Measurements from ENCODE around the gene NF1. TPM values are rescaled to one million over a fixed set of nuclear protein-coding genes. Genes with fewer than 3 reads are reported as not detected.

The NF1 gene
- total RNA-seq, 3 donors from 2014 or later, result 61.6 to 129 (median 97.7) TPM

DNA sequence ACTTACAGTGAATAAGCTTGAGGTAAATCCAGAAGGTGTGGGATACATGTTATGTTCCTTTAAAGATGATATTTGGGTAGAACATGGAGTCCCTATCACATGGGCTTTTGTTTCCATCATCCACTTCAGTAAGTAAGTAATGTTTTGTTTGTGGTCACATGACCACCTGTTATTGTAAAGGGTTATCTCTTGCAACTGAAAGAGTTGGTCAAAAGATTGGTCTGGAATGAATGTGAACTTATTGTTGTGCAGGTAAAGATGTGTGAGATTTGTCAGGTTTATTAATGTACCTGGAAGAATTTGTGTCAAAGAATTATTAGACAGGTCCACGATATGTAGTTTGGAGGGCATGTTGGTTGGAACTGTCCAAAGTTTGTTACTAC is 200.7 kb downstream of the NF1 start:
- no peak for DNase-seq (ENCODE audit: low spot score in 2 of 2)
- H3K27ac ChIP-seq, result no peak overlapping the region
- TF ChIP-seq, protein P1, sequence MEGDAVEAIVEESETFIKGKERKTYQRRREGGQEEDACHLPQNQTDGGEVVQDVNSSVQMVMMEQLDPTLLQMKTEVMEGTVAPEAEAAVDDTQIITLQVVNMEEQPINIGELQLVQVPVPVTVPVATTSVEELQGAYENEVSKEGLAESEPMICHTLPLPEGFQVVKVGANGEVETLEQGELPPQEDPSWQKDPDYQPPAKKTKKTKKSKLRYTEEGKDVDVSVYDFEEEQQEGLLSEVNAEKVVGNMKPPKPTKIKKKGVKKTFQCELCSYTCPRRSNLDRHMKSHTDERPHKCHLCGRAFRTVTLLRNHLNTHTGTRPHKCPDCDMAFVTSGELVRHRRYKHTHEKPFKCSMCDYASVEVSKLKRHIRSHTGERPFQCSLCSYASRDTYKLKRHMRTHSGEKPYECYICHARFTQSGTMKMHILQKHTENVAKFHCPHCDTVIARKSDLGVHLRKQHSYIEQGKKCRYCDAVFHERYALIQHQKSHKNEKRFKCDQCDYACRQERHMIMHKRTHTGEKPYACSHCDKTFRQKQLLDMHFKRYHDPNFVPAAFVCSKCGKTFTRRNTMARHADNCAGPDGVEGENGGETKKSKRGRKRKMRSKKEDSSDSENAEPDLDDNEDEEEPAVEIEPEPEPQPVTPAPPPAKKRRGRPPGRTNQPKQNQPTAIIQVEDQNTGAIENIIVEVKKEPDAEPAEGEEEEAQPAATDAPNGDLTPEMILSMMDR (IDR thresholded peaks at IDR 0.05), result no peak
- no peak for TF ChIP-seq POLR2AphosphoS5 (IDR thresholded peaks at IDR 0.05)
- no peak for TF ChIP-seq POLR2A (IDR thresholded peaks at IDR 0.05)

DNA sequence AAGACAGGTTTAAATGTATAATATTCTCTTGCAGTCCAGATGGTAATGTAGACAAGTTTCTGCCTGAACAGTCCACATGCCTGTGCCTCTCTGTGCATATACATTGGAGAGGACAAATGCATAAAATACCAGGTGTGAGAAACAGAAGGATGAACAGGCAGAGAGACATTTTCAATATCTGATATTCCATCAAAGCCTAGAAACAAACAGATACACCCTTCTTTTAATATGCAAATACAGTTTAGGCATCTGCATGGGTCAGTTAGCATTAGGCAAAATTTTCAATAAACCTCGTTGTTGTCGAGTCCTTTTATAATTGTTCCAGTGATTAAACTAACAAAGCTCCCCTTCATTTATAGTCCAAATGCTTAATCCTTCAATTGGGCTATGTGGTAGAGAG is 201.4 kb downstream of the NF1 start:
- intact Hi-C loops (cut with DNase I; ENCODE audit: low total_unique reads), result no loop called here
- DNase-seq (ENCODE audit: low spot score in 2 of 2), result no peak
- TF ChIP-seq, protein P1 (IDR thresholded peaks at IDR 0.05), result no peak
- TF ChIP-seq POLR2A (IDR thresholded peaks at IDR 0.05), result no peak
- no peak for TF ChIP-seq POLR2AphosphoS5 (IDR thresholded peaks at IDR 0.05)

More for the DNA sequence above, 200.7 kb downstream of the NF1 start:
- intact Hi-C loops (cut with DNase I; ENCODE audit: low total_unique reads), result no loop called here
- no peaks in the 10 kb centered on the region for H3K9me3 ChIP-seq
- H3K4me1 ChIP-seq, result no peaks in the 10 kb centered on the region
- H3K27me3 ChIP-seq, result no peaks in the 10 kb centered on the region
- no peak overlapping the region for H3K4me3 ChIP-seq
- H3K36me3 ChIP-seq, result no peaks in the 10 kb centered on the region

DNA sequence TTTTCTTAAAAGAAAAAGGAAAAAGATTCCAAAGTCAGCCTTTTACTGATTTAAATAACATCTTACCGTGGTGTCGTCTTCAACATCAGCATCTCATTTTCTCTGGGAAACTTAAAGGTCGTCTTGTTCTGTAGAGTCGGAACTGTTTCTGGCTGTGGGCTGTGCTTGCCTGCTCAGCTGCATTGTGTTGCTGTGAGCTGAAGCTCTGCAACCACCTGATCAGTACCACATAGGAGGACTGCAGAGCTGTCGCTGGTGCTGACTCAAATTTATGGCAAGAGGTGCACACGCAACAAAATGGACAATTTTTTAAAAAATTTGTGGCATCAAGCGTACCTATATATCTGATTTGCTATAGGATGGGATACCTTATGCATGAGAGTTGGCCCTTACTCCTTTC is 202.3 kb downstream of the NF1 start, which contains the start of gene OMG:
Gene OMG, minus strand, starts transcription at position 150 of the 400 bp plus-strand sequence. CDS start 908 bp downstream, outside the sequence.
- no peaks in the 10 kb centered on the region for H3K9me3 ChIP-seq
- H3K4me3 ChIP-seq, result no peak within 1 kb of the TSS
- H3K36me3 ChIP-seq, result no peaks in the 10 kb centered on the region
- no peak for DNase-seq (ENCODE audit: low spot score in 2 of 2)
- H3K27ac ChIP-seq, result no peak within 1 kb of the TSS
- intact Hi-C loops (cut with DNase I; ENCODE audit: low total_unique reads), result no loop called here
- TF ChIP-seq POLR2A (IDR thresholded peaks at IDR 0.05), result no peak
- TF ChIP-seq POLR2AphosphoS5 (IDR thresholded peaks at IDR 0.05), result no peak
- TF ChIP-seq, protein P1 (IDR thresholded peaks at IDR 0.05), result no peak
- H3K27me3 ChIP-seq, result no peaks in the 10 kb centered on the region
- H3K4me1 ChIP-seq, result no peaks in the 10 kb centered on the region

More for the DNA sequence above, 201.4 kb downstream of the NF1 start:
- no peak overlapping the region for H3K4me3 ChIP-seq
- H3K4me1 ChIP-seq, result no peaks in the 10 kb centered on the region
- H3K36me3 ChIP-seq, result no peaks in the 10 kb centered on the region
- no peak overlapping the region for H3K27ac ChIP-seq
- H3K27me3 ChIP-seq, result no peaks in the 10 kb centered on the region
- H3K9me3 ChIP-seq, result no peaks in the 10 kb centered on the region

DNA sequence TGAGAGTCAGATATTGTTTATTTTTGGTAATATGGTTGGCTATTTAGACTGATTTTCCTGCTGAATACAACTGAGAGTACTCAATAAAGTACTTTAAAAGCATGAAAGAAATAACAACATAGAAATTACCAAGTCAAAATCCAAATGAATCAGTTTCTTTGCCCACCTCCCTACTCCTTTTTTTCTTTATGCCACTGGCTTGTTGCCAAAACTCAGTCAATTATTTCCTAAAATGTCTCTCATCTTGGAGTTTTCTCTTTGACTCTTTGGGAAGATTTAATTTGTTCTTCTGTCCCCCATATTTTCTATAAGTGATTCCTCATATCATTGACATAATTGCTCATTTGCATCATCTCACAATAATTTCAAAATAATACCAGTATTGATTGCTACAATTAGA is 204.8 kb downstream of the NF1 start:
- H3K4me1 ChIP-seq, result no peaks in the 10 kb centered on the region
- H3K4me3 ChIP-seq, result no peak overlapping the region
- no peaks in the 10 kb centered on the region for H3K36me3 ChIP-seq
- H3K27me3 ChIP-seq, result no peaks in the 10 kb centered on the region
- TF ChIP-seq, protein P1 (IDR thresholded peaks at IDR 0.05), result no peak
- TF ChIP-seq POLR2AphosphoS5 (IDR thresholded peaks at IDR 0.05) (no peak), POLR2A (IDR thresholded peaks at IDR 0.05) (no peak)
- intact Hi-C loops (cut with DNase I; ENCODE audit: low total_unique reads), result no loop called here
- no peak overlapping the region for H3K27ac ChIP-seq
- DNase-seq (ENCODE audit: low spot score in 2 of 2), result no peak
- H3K9me3 ChIP-seq, result no peaks in the 10 kb centered on the region

DNA sequence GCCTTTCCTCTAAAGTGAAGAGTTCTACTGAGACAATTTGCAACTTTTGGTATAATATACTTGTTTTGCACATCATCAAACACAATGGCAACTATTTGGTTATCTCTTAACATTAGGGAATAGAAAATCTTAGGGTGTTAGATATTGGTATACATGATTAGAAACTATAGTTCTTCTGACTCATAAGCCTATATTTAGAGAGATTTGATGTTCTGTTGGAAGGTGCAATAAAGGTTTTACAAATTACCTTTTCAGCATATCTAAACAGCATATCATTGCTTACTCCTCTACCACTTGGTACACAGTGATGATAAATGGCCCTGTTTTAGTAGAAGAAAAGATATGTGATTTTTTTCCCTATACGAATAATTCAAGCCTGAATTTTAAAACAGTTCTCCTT is 212.9 kb downstream of the NF1 start:
- H3K27ac ChIP-seq, result no peak overlapping the region
- intact Hi-C loops (cut with DNase I; ENCODE audit: low total_unique reads), result no loop called here
- no peaks in the 10 kb centered on the region for H3K27me3 ChIP-seq
- TF ChIP-seq, protein P1 (IDR thresholded peaks at IDR 0.05), result no peak
- TF ChIP-seq POLR2AphosphoS5 (IDR thresholded peaks at IDR 0.05), result no peak
- no peak for TF ChIP-seq POLR2A (IDR thresholded peaks at IDR 0.05)
- no peaks in the 10 kb centered on the region for H3K4me1 ChIP-seq
- H3K4me3 ChIP-seq, result no peak overlapping the region
- DNase-seq (ENCODE audit: low spot score in 2 of 2), result no peak
- no peaks in the 10 kb centered on the region for H3K9me3 ChIP-seq
- no peaks in the 10 kb centered on the region for H3K36me3 ChIP-seq
